Measurements from ENCODE around the gene NDOR1.

DNA sequence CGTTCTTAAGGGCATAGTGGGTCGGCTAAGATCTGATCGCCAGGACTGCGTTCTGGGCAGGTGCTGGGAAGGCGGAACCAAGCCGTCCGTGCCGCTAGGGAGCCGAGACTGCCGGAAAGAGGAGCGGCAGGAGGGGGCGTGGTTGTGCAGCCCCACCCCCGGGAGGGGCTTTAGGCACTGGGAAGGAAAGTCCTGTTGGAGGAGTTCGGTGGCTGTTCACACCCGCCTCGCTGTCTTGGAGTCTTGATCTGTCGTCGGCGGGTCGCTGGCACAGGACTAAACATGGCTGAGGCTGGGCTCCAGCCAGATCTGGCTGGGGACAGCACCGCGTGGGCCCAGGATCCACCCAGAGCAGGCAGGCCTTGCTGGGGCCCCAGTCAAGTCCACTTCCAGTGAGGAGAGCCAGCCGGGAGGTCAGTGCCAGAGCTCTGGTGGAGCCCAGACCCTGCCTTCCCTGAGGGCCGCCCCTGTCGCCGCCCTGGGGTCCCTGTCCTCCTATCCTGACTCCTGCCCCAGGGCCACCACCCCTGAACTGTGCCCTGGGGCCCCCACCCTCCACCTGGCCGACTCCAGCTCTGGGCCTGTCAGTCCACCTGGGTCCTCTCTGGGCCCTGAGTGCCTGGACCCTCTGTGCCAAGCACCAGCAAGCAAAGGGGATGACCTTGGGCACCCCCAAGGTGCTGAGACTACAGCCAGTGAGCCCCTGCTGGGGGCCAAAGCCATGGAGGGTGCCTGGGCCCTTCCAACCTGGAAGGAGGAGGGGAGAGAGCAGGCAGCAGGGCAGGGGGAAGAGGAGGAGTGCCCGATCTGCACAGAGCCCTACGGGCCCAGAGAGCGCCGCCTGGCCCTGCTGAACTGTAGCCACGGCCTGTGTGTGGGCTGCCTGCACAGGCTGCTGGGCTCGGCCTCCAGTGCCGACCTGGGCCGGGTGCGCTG is 12.0 kb downstream of the NDOR1 start:
- TF ChIP-seq EZH2 (IDR thresholded peaks at IDR 0.05; ENCODE audit: insufficient read depth, poor library complexity, severe bottlenecking) (no peak), EZH2phosphoT487 (IDR thresholded peaks at IDR 0.05; ENCODE audit: insufficient read depth, low read depth) (no peak)

Data from GM23248 (cell line).